Effector CD8-positive, alpha-beta T cell (primary cell): ENCODE results near the gene ASCC3.
"Not testable (repeated sequence)": the region's sequence is repeated elsewhere in the genome, so short reads cannot be mapped to it uniquely, and the experiment has no call there.

Source experiments
- DNase-seq: peaks from one replicate; lab custom pipeline; 2025; lab: John Stamatoyannopoulos, UW

ASCC3 gene

GRCh38 chr6:100803264-100804045 lies 77.7 kb downstream of the ASCC3 start:
- DNase-seq, result no peak

- no peak for DNase-seq
Observed at GRCh38 chr6:100801036-100801435, 80.1 kb downstream of the ASCC3 start.

GRCh38 chr6:100796049-100796823 lies 84.9 kb downstream of the ASCC3 start:
- no peak for DNase-seq

DNA sequence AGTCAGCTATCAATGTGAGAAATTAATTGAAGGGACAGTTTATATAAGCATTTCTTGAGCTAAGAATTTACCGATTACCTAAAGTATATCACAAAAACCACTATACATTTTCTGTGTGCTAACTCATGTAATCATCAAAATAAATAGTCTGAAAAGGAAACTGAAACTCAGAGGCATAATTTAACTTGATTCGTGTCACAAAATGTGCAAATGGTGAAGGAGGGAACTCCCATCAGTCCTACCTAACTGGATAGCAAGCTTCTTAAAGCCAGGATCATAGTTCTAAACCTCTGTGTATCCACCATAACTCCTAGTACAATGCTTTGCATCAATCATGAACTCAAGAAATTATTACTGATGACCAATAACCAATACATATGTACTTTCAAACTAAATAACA lies 91.0 kb downstream of the ASCC3 start:
- no peak for DNase-seq

- DNase-seq, result no peak
Observed at GRCh38 chr6:100785982-100786381, 95.1 kb downstream of the ASCC3 start.

GRCh38 chr6:100780648-100781047 lies 100.5 kb downstream of the ASCC3 start:
- DNase-seq, result no peak

DNA sequence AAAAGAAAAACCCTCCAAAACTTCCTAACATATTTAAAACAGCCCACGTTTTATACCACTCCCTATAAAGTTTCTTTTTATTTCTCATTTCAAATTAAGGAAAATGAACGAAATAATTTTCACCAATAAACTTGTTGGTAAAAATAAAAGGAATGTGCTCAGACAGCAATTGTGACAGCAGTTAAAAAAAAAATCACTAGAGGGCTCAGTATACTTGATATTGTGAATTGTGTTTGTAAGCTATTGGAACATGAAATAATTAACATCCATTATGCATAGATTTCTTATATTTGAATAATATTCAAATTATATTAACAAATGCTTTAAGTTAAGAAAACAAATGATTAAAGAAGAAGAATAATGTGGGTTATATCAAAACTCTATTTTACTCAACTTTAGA lies 105.5 kb downstream of the ASCC3 start:
- DNase-seq, result no peak

DNA sequence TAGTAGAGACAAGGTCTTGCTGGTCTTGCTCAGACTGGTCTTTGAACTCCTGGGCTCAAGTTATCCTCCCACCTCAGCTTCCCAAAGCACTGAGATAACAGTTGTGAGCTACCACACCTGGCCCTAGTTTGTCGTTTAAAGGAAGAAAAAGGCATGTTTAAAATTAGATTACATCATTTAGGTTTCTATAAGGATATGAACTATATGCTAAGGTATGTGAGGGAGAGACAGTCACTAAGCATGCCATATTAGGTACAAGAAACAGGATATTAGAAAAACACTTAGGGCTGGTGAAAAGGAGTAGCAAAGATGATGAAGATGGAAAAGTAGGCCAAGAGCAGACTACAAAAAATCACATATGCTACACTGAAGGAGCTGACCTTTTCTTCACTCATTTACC lies 106.4 kb downstream of the ASCC3 start:
- DNase-seq, result no peak

- no peak for DNase-seq
Observed at GRCh38 chr6:100768816-100769351, 112.2 kb downstream of the ASCC3 start.

DNA sequence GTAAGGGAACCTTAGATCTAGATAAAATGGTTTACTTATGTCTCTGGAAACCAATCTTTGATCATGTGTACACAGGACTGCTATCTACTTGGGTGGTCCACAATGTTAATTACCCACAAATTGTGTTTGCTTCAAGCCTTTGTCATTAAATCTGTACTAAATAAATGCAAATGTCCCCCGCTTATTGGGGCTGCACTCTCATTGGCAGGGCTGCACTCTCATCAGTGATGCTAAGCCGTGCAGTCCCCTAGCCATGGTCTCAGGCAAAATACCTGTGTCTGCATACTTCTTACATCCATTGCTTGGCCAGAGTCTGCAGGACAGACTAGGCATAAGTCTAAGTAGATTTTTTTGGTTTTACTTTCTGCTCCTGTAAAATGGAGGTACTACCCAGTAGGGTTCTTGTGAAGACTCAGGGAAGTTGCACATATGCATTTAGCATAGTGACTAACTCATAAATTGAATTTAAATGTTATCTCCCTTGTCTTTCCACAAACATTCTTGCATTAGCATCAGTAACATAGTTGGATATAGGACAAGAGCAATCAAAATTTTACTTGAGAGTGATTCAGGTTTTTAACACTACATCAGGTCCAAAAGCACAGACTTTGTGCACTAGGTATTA lies 117.4 kb downstream of the ASCC3 start:
- DNase-seq, result no peak

DNA sequence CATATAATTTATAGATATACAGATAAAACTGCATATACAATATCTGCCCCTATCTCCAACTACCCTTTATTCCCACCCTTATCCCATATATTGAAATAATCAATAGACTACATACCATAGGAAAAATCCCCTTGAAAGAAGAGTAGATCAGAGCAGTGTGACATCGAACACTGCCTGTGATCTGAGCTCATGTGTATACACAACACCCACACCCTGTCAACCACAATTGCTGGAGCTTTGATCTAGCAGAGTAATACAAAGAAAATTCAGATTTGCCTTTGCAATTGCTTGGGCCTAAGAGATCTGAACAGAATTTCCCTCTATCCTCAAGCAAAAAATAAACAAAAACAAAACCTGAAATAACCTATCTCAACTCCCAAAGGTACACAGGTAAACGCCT lies 119.3 kb downstream of the ASCC3 start:
- no peak for DNase-seq

- not testable (repeated sequence) for DNase-seq
Observed at GRCh38 chr6:100758386-100758785, 122.7 kb downstream of the ASCC3 start.

DNA sequence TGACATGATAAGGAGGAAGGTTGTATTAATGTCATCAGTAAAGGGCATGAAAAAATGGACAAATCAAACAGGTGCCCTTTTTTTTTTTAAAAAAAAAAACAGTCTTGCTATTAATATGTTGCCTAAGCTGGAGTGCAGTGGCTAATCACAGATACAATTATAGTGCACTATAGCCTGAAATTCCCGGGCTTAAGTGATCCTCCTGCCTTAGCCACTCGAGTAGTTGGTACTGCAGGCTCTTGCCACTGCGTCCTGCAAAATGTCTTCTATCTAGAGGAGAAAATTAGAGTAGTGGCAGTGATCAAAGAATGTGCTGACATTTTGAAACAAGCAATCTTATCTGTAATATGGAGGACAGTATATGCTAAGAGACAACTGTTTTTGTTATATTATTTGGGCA lies 127.7 kb downstream of the ASCC3 start:
- DNase-seq, result no peak

- DNase-seq, result no peak
Observed at GRCh38 chr6:100751590-100751989, 129.5 kb downstream of the ASCC3 start.

- DNase-seq, result no peak
Observed at GRCh38 chr6:100745419-100746041, 135.6 kb downstream of the ASCC3 start.

GRCh38 chr6:100740439-100740838 lies 140.7 kb downstream of the ASCC3 start:
- DNase-seq, result no peak

DNA sequence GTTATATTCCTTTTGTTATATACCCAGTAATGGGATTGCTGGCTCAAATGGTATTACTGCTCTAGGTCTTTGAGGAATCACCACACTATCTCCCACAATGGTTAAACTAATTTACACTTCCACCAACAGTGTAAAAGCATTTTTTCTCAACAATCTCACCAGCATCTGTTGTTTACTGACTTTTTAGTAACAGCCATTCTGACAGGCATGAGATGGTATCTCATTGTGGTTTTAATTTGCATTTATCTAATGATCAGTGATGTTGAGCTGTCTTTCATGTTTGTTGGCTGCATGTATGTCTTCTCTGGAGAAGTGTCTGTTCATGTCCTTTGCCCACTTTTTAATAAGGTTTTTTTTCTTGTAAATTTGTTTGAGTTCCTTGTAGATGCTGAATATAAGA lies 143.4 kb downstream of the ASCC3 start:
- DNase-seq, result not testable (repeated sequence)

DNA sequence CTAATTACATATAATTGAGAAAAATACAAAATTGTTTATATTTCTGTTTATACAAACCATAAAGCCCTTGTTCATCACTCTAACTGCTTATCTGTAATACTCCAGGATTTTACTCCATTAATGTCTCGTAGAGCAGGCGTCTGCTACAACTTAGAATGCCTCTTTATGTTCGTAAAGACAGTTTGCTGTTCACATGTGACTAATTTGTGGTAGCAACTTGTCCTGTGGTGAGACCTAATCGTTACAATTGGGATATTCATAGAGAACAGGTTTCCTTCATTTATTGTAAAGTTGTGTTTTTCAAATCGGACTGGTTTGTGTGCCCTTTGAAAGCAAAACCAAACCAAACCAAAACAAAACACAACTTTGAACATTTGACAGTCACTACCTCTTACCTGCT lies 149.7 kb downstream of the ASCC3 start:
- DNase-seq, result no peak

DNA sequence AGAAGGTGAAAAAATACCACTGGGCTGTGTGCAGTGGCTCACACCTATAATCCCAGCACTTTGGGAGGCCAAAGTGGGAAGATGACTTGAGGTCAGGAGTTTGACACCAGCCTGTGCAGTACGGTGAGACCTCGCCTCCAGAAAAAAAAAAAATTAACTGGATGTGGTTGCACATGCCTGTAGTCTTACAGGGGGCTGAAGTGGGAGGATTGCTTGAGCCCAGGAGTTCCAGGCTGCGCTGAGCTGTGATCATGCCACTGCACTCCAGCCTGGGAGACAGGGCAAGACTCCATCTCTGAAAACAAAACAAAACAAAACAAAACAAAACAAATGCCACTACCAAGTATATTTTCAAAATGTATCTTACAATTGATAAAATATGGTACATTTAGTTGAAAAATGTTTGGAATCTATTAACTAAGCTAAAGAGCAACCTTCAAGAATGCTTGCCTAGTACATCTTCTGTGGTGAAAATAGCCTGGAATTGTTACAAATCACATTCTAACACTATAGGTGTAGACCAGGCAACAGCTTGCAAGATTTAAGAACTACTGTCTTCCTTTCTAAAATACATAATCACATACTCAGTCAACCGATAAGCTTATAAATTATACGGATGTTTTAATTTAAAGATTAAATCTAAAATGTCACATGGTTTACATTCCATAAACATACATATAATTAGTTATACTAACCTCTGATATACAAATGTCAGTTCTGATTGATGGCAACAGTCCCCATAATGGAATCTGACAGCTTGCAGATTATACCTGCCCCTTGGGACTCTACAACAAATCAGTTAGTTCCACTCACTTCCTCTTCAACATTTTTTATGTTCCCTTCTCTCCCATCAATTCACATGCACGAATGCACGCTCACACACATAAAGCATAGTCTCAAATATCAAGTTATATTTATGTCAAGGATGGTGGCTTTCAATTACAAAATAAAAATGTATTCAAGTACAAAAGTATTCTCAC lies 150.8 kb downstream of the ASCC3 start:
- no peak for DNase-seq

GRCh38 chr6:100726666-100727065 lies 154.5 kb downstream of the ASCC3 start:
- no peak for DNase-seq

DNA sequence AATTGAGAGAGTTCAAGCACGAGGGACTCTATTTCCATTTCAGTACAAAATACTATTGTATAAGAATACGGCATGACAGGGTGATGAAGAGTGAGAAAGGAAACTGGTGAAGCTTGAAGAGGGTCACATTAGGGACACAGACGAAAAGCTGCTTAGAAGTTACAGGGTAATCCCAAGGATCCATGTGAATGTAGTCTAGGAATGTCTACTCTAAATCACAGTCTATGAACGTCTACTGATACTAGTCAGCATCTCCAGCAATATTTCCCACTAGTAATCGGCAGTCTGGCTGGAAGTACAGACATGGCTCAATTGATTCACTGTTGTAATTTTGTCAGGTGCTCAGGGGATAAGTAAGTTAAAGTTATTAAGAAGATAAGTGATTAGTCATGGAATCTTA lies 156.4 kb downstream of the ASCC3 start:
- no peak for DNase-seq
